ENCODE results near the gene TSPAN4.

- no peak for TF ChIP-seq CTCF (IDR thresholded peaks at IDR 0.05)
- TF ChIP-seq POLR2A (IDR thresholded peaks at IDR 0.05) = no peak
- no peak for TF ChIP-seq EP300 (IDR thresholded peaks at IDR 0.05)
- no peak for TF ChIP-seq POLR2AphosphoS5 (IDR thresholded peaks at IDR 0.05)
Measured at GRCh38 chr11:876545-876944, 33.9 kb downstream of the TSPAN4 start.

All from stomach (tissue), 4 donors.